ENCODE measurements around the gene NPPA. TPM values are rescaled to one million over a fixed set of nuclear protein-coding genes. Genes with fewer than 3 reads are reported as not detected.
A peak's percentile ranks its signal among the peaks of the same experiment; 100 is the strongest.
"Not testable (repeated sequence)": the region's sequence is repeated elsewhere in the genome, so short reads cannot be mapped to it uniquely, and the experiment has no call there.

NPPA gene
- total RNA-seq, 2 experiments from 2014 or later = not detected

DNA sequence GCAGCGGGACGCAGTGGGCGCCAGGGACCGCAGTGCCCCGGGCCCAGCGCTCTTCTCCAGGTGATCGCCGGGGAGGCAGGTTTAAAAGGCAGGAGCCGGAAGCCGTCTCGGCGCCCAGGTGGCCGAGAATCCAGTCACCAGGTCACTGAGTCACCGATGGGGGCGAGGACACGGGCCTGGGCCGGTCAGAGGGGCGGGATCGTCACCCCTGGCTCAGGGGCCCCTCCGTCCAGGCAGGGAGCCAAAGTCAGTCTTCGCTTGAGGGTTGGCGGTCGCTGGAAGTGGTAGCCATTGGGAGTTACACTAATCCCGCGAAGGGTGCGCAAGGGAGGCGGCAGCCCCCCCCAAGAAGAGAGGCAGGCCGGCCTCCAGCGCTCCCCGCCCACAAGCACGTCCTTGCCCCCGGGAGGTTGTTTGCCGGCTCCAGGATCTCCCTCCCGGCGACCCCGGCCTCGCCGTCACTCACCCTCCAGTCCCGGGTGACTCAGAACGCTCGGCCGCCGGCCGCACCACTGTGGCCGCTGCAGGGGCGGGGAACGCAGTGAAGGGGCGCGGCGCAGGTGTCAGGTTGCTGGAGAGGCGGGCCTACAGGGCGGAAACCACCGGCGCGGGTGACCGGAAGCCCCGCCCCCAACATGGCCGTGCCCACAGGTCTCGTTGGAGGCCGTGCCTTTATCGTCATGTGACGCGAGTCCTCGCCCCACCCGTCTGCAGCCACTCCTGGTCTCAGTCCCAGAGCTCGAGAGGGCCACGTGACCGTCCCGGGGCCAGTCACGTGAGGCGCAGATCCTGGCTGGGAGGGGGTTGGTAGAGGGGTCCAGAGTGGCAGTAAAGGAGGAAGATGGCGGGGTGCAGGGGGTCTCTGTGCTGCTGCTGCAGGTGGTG, 41.9 kb downstream of the NPPA start, which contains the start of the genes CLCN6 and MTHFR:
Gene CLCN6, plus strand, starts transcription at position 770 of the 885 bp plus-strand sequence. Its CDS starts 72 bp downstream, at position 842.
Gene MTHFR, minus strand, starts transcription at position 543 of the 885 bp plus-strand sequence. CDS start 2,848 bp downstream, outside the sequence.
- ATAC-seq (ENCODE audit: low read depth) (peak; percentile 80), DNase-seq (peak; percentile 99)
- H3K36me3 Mint-ChIP-seq = peaks cover 17% of the 10 kb centered on the region
- no peaks in the 10 kb centered on the region for H3K27me3 Mint-ChIP-seq
- POLR2A ChIA-PET = interaction anchor here (0.5 to 3.2 kb wide), 13 partner anchors 9 to 1618 kb away, joined by 3 to 67 read pairs (median 4); partner anchors contain the start of genes FBXO6 and MFN2
- H3K9me3 Mint-ChIP-seq = no peaks in the 10 kb centered on the region
- H3K4me3 Mint-ChIP-seq = peak within 1 kb of the TSS; percentile 99
- peak within 1 kb of the TSS; percentile 98 for H3K27ac Mint-ChIP-seq
- H3K4me1 Mint-ChIP-seq = peaks cover 51% of the 10 kb centered on the region

DNA sequence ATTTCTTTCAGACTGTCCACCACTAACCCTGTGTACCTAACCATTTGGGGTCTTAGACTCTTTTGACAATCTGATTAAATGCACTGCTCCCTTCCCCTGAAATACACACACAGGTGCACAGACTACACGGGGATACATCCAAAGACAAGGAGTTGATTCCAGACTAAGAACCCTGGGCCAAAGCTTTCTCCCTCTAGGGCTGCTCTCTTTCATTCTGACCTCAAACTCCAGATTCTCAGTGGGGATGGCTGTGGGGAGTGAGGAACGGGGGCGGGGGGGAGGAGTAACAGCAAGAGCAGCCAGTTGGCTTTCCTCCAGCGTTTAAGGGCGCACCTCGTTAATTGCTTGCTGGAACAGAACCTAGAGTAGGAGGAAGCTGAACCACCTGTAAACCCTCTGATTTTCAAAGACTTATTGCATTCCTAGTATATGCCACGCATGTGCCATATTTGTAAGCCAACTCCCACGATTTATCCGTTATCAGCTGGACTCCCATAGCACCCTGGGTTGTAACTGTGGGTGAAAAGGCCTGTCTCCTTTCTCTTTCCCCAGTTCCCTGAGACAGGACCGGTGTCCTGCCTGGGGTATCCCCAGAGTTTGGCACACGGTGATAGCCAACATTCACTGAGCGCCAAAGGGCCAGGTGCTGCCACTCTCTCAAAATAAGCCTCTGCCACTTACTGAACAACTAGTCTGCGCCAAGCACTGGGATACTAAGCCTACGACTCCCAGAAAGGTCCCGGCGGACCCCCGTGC, 42.7 kb downstream of the NPPA start:
- POLR2A ChIA-PET = interaction anchor here (0.8 to 3.2 kb wide), 3 partner anchors 16 to 104 kb away, joined by 3 to 58 read pairs (median 5); no protein-coding TSS in a partner anchor
- Mint-ChIP-seq H3K4me1 (peaks cover 47% of the 10 kb centered on the region), H3K9me3 (no peaks in the 10 kb centered on the region), H3K4me3 (peak overlapping the region; percentile 99), H3K27ac (peak overlapping the region; percentile 98), H3K27me3 (no peaks in the 10 kb centered on the region), H3K36me3 (peaks cover 20% of the 10 kb centered on the region)
- DNase-seq = no peak
- ATAC-seq (ENCODE audit: low read depth) = no peak

GRCh38 chr1:11803924-11804665, 43.5 kb downstream of the NPPA start:
- Mint-ChIP-seq H3K27ac (peak overlapping the region; percentile 90), H3K4me3 (peak overlapping the region; percentile 99), H3K4me1 (peaks cover 44% of the 10 kb centered on the region), H3K36me3 (peaks cover 23% of the 10 kb centered on the region)
- not testable (repeated sequence) for DNase-seq; ATAC-seq (ENCODE audit: low read depth); H3K27me3 Mint-ChIP-seq; H3K9me3 Mint-ChIP-seq
- POLR2A ChIA-PET = interaction anchor here (0.6 to 3.2 kb wide), 14 partner anchors 11 to 830 kb away, joined by 3 to 58 read pairs (median 3); partner anchors contain the start of genes AGTRAP, FBXO6 and MTOR

DNA sequence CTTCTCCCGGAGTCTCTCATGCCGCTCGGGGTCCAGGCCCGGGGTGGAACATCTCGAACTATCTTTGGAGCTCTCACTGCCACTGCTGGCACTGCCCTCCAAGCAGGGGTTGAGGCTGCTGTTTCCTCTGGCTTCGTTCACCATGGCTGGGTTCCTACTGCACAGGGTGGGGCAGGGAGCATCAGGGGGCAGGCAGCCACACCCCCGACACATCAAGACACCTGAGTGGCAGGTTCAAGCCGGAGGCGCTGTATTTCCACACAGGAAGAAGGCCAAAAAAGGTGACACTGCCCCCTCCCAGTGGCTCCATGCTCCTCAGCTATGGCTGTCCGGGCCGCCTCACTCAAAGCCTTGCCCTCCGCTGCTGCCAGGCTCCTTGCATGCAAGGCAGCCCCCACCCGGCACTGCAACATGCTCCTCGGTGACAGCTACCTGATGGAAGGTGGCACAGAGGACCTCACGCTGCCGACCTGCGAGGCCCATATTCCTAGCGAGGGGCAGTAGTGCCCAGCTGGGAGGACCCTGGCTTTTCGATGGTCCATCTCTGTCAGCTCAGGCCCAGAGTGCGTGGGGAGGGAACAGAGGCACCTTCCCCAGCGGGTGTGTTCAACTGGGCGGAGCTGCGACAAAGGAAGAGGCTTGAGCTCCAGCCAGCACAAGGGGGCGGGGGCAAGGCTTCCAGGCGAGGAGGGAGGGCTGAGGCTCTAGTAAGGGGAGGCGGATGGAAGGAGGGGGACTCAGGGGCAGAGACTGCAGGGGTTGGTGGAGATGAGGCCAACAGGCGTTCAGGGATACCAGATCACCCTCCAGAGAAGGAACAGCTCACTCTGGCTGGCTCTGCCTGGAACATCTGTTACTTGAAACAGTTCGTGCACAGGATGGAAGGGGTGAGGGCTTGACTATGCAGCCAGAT, 44.4 kb downstream of the NPPA start:
- H3K36me3 Mint-ChIP-seq = peaks cover 24% of the 10 kb centered on the region
- POLR2A ChIA-PET = interaction anchor here (0.6 to 3.2 kb wide), 15 partner anchors 10 to 831 kb away, joined by 3 to 58 read pairs (median 3); partner anchors contain the start of genes AGTRAP, FBXO6 and MTOR
- H3K27me3 Mint-ChIP-seq = no peaks in the 10 kb centered on the region
- peak; percentile 59 for ATAC-seq (ENCODE audit: low read depth)
- peak overlapping the region; percentile 99 for H3K4me3 Mint-ChIP-seq
- peak overlapping the region; percentile 90 for H3K27ac Mint-ChIP-seq
- DNase-seq = peak; percentile 81
- H3K9me3 Mint-ChIP-seq = no peaks in the 10 kb centered on the region
- H3K4me1 Mint-ChIP-seq = peaks cover 42% of the 10 kb centered on the region

DNA sequence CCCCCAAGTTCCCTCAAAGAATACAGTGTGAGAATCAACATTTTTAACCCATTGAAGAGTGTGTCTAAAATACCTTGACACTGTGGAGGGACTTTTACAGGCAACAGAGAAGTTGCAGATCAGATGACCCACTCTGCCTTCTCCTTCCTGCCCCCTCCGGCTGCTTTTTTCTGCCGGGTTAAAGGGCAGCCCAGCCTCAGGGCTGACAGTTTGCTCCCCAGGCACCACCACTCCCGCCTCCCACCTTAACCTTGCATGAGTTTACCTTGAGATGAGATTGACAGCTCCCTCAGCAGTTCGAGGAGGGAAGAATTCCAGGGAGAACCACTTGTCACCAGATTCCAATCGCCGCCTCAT, 45.0 kb downstream of the NPPA start:
- DNase-seq (peak; percentile 46), ATAC-seq (ENCODE audit: low read depth) (no peak)
- Mint-ChIP-seq H3K4me1 (peaks cover 38% of the 10 kb centered on the region), H3K27ac (peak overlapping the region; percentile 90), H3K9me3 (no peaks in the 10 kb centered on the region), H3K4me3 (peak overlapping the region; percentile 99), H3K27me3 (no peaks in the 10 kb centered on the region), H3K36me3 (peaks cover 22% of the 10 kb centered on the region)
- POLR2A ChIA-PET = interaction anchor here (0.6 to 3.2 kb wide), 8 partner anchors 16 to 139 kb away, joined by 3 to 58 read pairs (median 4); partner anchors contain the start of gene FBXO6

DNA sequence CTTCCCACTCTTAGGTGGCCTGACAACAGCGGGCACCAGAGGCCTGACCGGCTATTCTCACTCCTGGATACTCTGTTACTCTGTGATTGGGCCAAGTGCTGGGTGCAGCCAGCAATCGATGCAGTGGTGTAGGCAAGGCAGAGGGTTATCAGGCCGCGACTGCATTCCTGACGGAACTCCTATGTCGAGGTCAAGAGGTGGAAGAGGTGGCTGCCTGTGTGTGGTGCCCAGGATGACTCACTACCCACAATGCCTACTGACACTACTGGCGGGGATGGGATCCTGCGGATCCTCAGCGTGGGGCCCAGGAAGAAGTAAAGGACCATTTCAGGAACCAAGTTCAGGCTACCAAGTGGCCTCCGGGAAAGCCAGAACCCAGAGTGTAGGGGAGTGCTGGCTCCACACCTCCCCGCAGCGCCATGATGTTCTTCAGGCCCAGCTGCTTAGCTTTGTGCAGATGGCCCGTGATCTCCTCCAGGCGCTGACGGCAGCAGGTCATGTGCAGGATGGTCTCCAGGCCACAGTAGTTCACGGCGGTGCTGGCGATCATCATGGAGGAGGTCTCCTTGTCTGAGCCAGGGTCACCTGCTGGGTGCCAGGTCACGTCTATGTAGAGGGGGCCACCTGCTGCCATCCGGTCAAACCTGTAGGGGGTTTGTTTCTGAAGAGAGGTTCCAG, 46.7 kb downstream of the NPPA start:
- Mint-ChIP-seq H3K4me3 (peak overlapping the region; percentile 20), H3K9me3 (no peaks in the 10 kb centered on the region)
- POLR2A ChIA-PET = no interaction called here

GRCh38 chr1:11800391-11800755, 47.2 kb downstream of the NPPA start:
- DNase-seq (no peak), ATAC-seq (ENCODE audit: low read depth) (no peak)
- H3K4me1 Mint-ChIP-seq = peaks cover 23% of the 10 kb centered on the region
- H3K27me3 Mint-ChIP-seq = no peaks in the 10 kb centered on the region
- H3K9me3 Mint-ChIP-seq = no peaks in the 10 kb centered on the region
- H3K27ac Mint-ChIP-seq = no peak overlapping the region
- POLR2A ChIA-PET = no interaction called here
- peaks cover 20% of the 10 kb centered on the region for H3K36me3 Mint-ChIP-seq
- H3K4me3 Mint-ChIP-seq = no peak overlapping the region

More for the DNA sequence above, 46.7 kb downstream of the NPPA start:
- Mint-ChIP-seq H3K27me3 (no peaks in the 10 kb centered on the region), H3K27ac (no peak overlapping the region), H3K36me3 (peaks cover 19% of the 10 kb centered on the region), H3K4me1 (peaks cover 24% of the 10 kb centered on the region)
- no peak for DNase-seq
- no peak for ATAC-seq (ENCODE audit: low read depth)

- H3K4me3 Mint-ChIP-seq = no peak overlapping the region
- H3K9me3 Mint-ChIP-seq = no peaks in the 10 kb centered on the region
- H3K27ac Mint-ChIP-seq = no peak overlapping the region
- H3K36me3 Mint-ChIP-seq = peaks cover 22% of the 10 kb centered on the region
- peaks cover 23% of the 10 kb centered on the region for H3K4me1 Mint-ChIP-seq
- POLR2A ChIA-PET = no interaction called here
- DNase-seq = no peak
- ATAC-seq (ENCODE audit: low read depth) = no peak
- H3K27me3 Mint-ChIP-seq = no peaks in the 10 kb centered on the region
Observed at GRCh38 chr1:11799896-11800295, 47.7 kb downstream of the NPPA start.

- peaks cover 25% of the 10 kb centered on the region for H3K36me3 Mint-ChIP-seq
- H3K4me1 Mint-ChIP-seq = peaks cover 17% of the 10 kb centered on the region
- ATAC-seq (ENCODE audit: low read depth) = no peak
- H3K4me3 Mint-ChIP-seq = no peak overlapping the region
- H3K27me3 Mint-ChIP-seq = no peaks in the 10 kb centered on the region
- DNase-seq = no peak
- POLR2A ChIA-PET = no interaction called here
- no peaks in the 10 kb centered on the region for H3K9me3 Mint-ChIP-seq
- no peak overlapping the region for H3K27ac Mint-ChIP-seq
Observed at GRCh38 chr1:11799099-11799498, 48.5 kb downstream of the NPPA start.

GRCh38 chr1:11797525-11798216, 49.9 kb downstream of the NPPA start:
- DNase-seq = no peak
- Mint-ChIP-seq H3K4me3 (no peak overlapping the region), H3K9me3 (no peaks in the 10 kb centered on the region), H3K4me1 (peaks cover 6% of the 10 kb centered on the region), H3K27ac (no peak overlapping the region), H3K36me3 (peaks cover 27% of the 10 kb centered on the region), H3K27me3 (no peaks in the 10 kb centered on the region)
- no peak for ATAC-seq (ENCODE audit: low read depth)
- POLR2A ChIA-PET = interaction anchor here (1.5 kb wide), 1 partner anchor 133 kb away, joined by 5 read pairs; the partner anchor contains the start of gene FBXO6

Measured in activated naive CD8-positive, alpha-beta T cell treated with anti-CD3 and anti-CD28 coated beads, Interleukin-2, amount 10 ng/mL, durations not matched to agents 7 days and 5 days (primary cell).